ENCODE data around the gene STK32C.

The STK32C gene

GRCh38 chr10:132264306-132264950 lies 43.3 kb downstream of the STK32C start:
- no peak for DNase-seq

- DNase-seq, result no peak
Observed at GRCh38 chr10:132263866-132264265, 43.9 kb downstream of the STK32C start.

DNA sequence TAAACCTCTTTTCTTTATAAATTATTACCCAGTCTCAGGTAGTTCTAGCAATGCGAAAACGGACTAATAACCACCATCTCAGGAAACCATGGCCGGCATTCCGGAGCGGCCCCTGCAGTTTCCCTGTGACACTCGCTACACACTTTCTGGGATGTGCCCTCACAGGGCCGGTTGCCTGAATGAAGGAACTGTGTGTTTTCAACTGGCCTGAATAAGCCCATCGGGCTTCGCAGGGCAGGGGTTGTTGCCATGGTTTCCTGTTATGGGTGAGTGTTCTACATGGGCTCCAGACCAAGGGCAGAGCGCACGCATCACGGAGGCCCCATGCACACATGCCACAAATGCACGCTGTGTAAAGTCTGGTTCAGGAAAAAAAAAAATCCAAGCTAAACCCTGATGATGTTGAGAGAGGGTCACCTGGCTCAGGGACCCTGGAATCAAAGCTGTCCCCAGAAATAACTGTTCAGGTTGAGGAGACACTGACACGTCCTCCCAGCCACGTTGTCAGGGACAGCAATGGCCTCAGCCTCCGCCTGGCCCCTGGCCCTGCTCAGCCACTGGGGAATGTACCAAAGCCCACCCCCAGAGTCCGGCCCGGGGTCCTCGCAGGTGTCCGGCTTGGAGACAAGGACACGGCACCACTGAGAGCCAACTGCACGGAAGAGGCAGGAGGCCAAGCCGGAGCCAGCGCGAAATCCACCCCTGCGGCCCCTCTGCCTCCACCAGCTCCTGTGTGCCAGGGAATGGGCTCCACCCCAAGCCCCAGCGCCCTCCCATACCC lies 47.9 kb downstream of the STK32C start:
- DNase-seq, result no peak

DNA sequence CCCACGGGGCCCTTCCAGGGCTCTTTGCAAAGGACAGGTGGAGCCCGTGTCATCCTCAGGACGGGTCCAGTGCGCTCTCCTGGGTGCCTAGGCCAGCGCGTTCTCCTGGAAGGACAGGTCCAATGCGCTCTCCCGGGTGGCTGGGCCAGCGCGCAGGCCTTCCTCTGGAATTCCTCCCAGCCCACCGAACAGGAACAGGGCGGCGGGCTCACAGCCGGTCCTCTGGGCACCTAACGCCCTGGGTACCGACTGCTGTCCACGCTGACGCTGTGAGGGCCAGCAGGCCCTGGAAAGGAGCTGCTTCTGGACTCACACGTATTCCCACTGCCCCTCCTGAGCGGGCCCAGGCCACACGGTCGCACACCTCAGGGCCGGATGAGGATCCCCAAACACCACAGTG lies 49.3 kb downstream of the STK32C start:
- no peak for DNase-seq

- DNase-seq, result no peak
Observed at GRCh38 chr10:132257907-132258306, 49.8 kb downstream of the STK32C start.

DNA sequence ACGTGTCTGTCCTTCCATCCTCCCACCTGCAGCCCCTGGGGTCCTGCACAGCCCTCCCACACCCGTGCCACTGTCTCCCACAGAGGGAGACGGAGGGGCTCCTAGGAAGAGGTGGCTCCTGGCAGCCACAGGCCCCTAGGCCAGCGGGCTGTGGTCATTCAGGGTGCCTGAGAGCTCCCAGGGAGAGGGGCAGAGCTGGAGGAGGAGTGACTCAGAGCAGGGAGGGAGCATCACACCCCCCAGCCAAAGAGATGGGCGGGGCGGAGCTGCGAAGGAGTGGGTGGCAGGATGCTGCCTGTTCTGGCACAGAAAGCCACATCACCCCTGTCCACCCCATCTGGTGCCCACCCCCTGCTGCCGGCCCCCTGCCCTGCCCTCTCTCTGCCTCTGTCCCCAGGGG lies 50.5 kb downstream of the STK32C start:
- DNase-seq, result no peak

- DNase-seq, result no peak
Observed at GRCh38 chr10:132256866-132257265, 50.9 kb downstream of the STK32C start.

DNA sequence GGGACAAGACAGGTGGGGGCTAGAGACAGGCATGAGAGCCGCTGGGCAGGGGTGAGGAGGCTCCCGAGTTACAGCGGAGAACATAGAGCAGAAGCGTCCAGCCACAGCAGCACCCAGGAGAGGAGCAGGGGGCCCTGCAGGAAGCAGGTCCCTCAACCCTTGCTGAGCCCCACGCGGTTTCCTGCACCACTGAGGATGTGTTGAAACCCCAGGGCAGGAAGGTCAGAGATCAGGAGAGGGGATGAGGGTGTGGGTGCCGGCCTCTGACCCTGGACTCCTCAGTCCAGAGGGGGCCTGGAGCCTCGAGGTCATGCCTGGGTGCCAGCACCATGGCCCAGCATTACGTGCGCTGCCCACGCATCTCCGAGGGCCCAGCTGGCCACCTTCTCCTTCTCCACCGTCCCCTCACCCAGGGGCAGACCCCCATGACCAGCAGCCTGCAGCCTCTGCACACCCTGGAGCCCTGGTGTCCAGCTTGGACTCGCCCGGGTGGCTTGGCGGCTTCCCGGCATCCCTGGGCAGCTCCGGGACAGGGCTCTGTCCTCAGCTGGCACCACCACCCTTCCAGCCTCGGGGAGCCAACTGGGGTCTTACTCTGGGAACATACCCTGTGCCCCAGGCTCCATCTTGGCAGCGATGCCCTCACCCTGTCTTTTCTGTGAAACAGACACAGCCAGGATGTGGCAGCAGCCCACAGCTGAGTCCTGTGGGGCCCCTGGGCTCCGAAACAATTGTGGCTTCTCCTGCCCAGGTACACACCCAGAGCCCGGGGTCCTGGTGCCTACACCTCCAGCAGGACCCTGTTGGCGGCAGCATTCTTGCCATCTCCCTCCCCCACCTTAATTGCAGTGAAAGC lies 52.0 kb downstream of the STK32C start:
- no peak for DNase-seq

GRCh38 chr10:132254841-132255240 lies 52.9 kb downstream of the STK32C start:
- no peak for DNase-seq

- no peak for DNase-seq
Observed at GRCh38 chr10:132253092-132253687, 54.6 kb downstream of the STK32C start.

DNA sequence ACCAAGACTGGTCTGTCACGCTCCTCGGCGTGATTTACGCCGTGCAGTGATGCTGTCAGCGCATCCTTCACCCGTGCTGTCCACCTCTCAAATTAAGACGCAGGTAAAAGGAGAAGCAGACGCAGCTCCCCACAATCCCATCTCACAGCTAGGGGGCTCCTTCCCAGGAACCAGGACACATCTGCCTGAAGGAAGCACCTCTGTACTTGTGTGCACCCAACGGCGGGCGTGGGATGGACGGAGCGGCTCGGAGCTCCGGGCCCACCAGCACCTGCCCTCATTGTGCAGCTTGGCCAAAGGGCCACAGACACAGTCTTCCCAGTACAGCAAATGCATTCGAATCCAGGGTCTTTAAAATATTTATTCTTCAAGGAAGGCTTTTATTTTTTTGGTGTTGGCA lies 55.3 kb downstream of the STK32C start:
- no peak for DNase-seq

GRCh38 chr10:132251928-132252327 lies 55.8 kb downstream of the STK32C start:
- DNase-seq, result no peak

- DNase-seq, result no peak
Observed at GRCh38 chr10:132250481-132251475, 57.0 kb downstream of the STK32C start.

GRCh38 chr10:132249824-132250375 lies 57.9 kb downstream of the STK32C start:
- no peak for DNase-seq

GRCh38 chr10:132249226-132249724 lies 58.5 kb downstream of the STK32C start:
- DNase-seq, result no peak

GRCh38 chr10:132248455-132249225 lies 59.1 kb downstream of the STK32C start:
- no peak for DNase-seq

DNA sequence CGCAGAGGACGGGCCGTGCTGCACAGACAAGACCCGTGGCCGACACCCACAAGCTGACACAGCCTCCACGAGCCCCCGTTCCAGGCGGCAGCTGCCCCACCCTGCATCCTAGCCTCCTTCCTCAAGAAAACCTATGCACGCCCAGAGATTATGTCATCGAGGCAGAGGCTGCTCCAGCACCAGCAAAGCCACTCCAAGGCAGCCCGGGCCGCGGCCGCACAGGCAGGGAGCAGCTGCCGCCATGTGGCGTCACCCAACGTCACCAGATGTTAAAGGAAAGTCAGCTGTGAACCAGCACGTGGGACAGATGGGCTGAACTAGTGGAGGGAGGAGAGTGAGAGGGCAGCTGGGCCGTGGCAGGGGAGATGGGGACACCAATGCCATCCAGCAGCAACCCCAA lies 59.8 kb downstream of the STK32C start:
- no peak for DNase-seq

DNA sequence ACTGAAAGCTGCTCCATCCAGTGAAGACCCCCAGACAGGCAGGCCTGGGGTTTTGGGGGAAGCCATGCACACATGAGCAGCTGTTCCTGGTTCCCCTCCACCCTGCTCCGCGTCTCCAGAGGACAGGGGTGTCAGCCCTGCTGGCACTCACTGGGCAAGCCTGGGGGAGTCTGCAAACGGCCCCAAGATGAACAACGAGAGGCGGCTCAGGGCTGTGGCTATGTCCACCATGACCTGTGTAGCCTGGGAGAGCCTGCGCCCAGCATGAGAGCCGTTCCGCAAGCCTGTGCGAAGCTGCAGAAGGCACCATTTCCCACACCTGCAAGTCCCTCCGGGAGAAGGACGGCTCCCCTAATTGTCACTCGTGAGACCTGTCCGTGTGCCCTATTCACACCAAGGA lies 61.5 kb downstream of the STK32C start:
- no peak for DNase-seq

DNA sequence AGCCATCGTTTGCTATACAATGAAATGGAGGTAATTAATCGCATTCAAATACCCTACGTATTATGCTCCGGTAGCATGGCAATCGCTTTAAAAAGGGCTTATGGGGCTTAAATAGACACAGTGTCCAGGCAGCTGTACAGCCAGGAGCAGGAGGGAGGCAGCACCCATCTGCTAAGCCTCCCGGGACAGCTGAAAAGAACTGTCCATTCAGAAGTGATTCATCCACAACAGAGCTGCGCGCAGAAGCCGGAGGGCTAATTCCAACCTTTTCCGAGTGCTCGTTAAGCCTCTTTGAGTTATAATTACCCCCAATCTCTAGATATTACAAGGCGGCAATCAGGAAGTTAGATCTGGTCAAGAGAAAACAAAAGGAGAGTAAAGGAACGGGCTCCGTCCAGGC lies 62.7 kb downstream of the STK32C start:
- no peak for DNase-seq

DNA sequence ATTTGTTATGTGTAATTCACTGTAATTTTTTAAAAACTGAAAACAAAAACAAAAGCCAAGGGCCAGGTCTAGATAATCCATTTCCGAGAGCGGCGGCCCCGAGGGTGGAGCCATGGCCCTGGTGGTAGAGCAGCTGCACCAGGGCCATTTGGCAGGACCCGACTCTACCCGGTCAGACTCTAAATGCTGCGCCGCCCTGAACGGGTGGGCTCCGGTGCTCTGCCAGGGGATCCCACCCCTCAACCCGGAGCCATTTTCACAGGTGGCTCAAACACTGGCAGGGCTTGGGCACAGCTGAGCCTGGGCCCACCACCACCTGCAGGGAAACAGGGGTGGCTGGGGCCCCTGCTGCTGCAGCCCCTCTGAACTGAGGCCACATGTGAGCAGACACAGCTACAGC lies 64.1 kb downstream of the STK32C start:
- no peak for DNase-seq

GRCh38 chr10:132243141-132243540 lies 64.6 kb downstream of the STK32C start:
- no peak for DNase-seq
